ENCODE results near the gene CSMD2.

CSMD2 gene

DNA sequence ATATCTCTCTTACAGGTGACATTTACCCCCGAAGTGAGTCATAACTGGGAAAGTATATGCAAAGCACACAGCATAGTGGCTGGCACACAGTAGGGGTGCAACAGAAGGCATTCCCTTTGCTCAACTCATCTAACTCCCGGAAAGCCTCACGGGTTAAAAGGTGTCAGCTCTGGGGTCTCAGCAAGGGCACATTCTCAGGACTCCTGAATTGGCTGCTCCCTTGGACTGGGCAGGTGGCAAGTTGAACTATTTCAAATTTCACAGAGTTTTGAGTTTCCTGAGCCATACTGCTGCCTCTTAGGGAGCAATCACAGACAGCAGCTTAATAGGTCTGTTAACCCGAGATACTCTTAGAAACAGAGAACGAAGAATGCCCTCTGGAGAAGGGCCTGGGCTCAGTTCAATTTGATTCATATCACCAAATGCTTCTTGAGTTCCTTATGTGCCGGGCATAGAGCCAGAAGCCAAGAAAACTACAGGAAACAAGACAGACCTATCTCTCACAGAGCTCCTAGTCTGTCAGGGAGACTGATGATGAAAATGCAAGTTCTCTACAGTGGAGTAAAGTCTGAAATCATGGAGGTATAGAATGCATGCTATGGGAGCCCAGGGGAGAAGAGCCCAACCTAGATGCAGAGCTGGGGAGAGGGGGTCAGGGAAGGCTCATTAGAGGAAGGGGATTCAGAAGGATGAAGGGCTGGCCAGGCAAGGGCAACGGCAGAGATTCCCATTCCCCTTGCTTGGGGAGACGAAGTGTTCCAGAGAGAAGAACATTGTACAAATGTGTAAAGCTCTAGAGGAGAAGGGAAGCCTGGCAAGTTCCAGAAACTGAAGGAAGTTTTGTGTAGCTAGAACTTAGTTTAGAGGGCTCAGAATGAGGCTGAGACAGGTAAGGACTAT, 445.0 kb downstream of the CSMD2 start:
- TF ChIP-seq CTCF (IDR thresholded peaks at IDR 0.05; ENCODE audit: borderline replicate concordance, insufficient read depth, low read depth, low read length), result no peak
- no peak overlapping the region for H3K4me3 ChIP-seq (ENCODE audit: low read depth, low read length)

DNA sequence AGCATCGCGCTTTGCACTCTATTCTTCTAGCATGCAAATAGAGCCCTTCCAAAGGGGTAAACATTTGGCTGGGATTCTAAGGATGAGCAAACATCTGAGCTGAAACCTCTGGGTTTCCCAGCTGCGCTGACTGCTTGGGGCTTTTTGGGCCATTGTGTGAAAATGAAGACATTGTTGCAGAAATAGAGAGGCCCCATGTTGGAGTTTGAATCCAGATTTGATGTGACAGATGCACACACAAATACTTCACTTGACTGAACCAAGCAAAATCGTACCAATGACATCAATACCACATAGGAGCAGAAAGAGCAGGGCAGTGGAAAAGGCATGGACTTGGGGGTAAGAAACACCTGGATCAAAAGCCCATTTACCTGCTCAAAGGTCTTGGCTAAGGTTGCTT, 445.7 kb downstream of the CSMD2 start:
- no peak overlapping the region for H3K4me3 ChIP-seq (ENCODE audit: low read depth, low read length)
- no peak for TF ChIP-seq CTCF (IDR thresholded peaks at IDR 0.05; ENCODE audit: borderline replicate concordance, insufficient read depth, low read depth, low read length)

GRCh38 chr1:33718186-33718585, 446.8 kb downstream of the CSMD2 start:
- TF ChIP-seq CTCF (IDR thresholded peaks at IDR 0.05; ENCODE audit: borderline replicate concordance, insufficient read depth, low read depth, low read length), result no peak

GRCh38 chr1:33716976-33717688, 447.9 kb downstream of the CSMD2 start:
- no peak for TF ChIP-seq CTCF (IDR thresholded peaks at IDR 0.05; ENCODE audit: borderline replicate concordance, insufficient read depth, low read depth, low read length)
- H3K4me3 ChIP-seq (ENCODE audit: low read depth, low read length), result no peak overlapping the region

More at GRCh38 chr1:33718186-33718585, 446.8 kb downstream of the CSMD2 start:
- H3K4me3 ChIP-seq (ENCODE audit: low read depth, low read length), result no peak overlapping the region

DNA sequence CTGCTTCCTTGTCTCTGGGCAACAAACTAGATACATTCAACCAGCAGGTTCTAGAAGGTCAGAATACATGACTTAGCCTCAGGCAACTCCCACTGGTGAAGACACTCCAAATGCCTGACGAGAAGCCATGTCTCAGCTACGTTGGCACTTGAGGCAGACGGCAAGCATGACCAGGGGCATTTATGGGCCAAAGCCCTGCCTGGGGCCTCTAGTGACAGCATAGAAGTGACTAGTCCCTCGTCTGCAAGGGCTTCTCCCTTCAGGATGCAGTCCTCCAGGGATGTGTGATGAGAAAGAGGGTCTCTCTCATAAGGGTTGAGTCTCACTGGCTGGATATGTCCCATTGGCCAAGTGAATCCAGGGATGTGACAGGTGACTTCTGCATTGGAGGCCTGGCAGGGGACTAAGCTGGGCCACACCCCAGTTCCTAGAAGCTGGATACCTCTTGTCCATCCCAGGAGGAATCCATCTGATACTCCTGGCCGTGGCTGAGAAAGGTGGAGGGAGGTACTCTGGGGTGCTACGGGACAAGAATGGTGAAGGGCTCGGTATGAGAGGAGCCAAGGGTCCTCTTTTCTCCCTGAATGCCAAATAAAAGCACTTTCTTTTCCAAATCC, 449.7 kb downstream of the CSMD2 start:
- TF ChIP-seq CTCF (IDR thresholded peaks at IDR 0.05; ENCODE audit: borderline replicate concordance, insufficient read depth, low read depth, low read length), result no peak
- no peak overlapping the region for H3K4me3 ChIP-seq (ENCODE audit: low read depth, low read length)

DNA sequence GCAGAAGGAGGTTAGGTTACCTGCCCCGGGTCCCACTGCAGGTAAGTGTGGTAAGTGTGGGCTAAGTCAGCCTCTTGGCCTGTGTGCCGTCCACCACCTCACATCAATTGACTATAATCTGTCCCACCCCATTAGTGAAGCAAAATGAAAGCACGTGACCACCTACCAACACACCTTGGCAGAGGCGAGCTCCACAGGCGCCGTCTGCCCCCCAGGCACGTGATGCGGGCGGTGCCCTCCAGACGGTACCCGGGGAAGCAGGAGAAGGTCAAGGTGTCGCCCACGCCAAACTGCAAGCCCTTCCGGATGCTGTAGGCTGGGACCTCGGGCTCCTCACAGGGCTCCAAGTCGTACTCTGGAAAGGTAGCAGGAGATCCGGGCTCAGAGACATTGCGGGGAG, 450.6 kb downstream of the CSMD2 start:
- TF ChIP-seq CTCF (IDR thresholded peaks at IDR 0.05; ENCODE audit: borderline replicate concordance, insufficient read depth, low read depth, low read length), result no peak
- H3K4me3 ChIP-seq (ENCODE audit: low read depth, low read length), result no peak overlapping the region

All from GM12875 (cell line).